Prostate gland (tissue), 2 donors: ENCODE data around the gene PPP1R3D. TPM values are rescaled to one million over a fixed set of nuclear protein-coding genes. Genes with fewer than 3 reads are reported as not detected.
A peak's percentile ranks its signal among the peaks of the same experiment; 100 is the strongest.

Experiments
- DNase-seq: peaks from one replicate; pipeline ENCODE4 v3.0.0-alpha.2; 2019; ENCODE audit warnings: low spot score
- H3K27ac ChIP-seq, 2 donors: fragments of 200-600 bp; sonication (generic); 2 replicates each; pipeline ENCODE4 v1.5.1; 2017 to 2019
- H3K27me3 ChIP-seq: fragments of 200-600 bp; sonication (generic); replicated peaks from 2 replicates; pipeline ENCODE4 v1.5.1; 2019; ENCODE audit not compliant: insufficient read depth
- H3K36me3 ChIP-seq, 2 donors: fragments of 200-600 bp; sonication (generic); 1 replicate in 1 of 2; 2 replicates in 1 of 2; pipeline versions ENCODE4 v1.5.1 to v1.8.1; 2017 to 2019
- H3K4me1 ChIP-seq: fragments of 200-600 bp; sonication (generic); replicated peaks from 2 replicates; pipeline ENCODE4 v1.5.1; 2019
- H3K4me3 ChIP-seq, 2 donors: fragments of 200-600 bp; sonication (generic); 2 replicates each; pipeline ENCODE4 v1.5.1; 2017 to 2019
- H3K9me3 ChIP-seq: fragments of 200-600 bp; sonication (generic); 2 replicates; pipeline ENCODE4 v1.5.1; 2017
- POLR2A ChIP-seq: fragments of 450-650 bp; IDR thresholded peaks from one replicate; pipeline ENCODE4 v1.6.1; 2016; ENCODE audit warnings: antibody characterized with exemption, mild to moderate bottlenecking
- POLR2AphosphoS5 ChIP-seq: sonication (generic); formaldehyde crosslinking; IDR thresholded peaks from one replicate; pipeline ENCODE4 v1.6.1; 2017; ENCODE audit warnings: antibody characterized with exemption
- WGBS: methylation state at CpG from one replicate; pipeline ENCODE4 v1.1.5; 2018; 5-methylcytosine and 5-hydroxymethylcytosine counted together
- intact Hi-C: fragments of 100-400 bp; cut with DNase I; formaldehyde crosslinking; loops from one replicate; pipeline ENCODE4 v1.14.2; 2022
- total RNA-seq, 2 donors: library from RNA; depleted of rRNA; stranded (reverse); fragments of >200 nt; gene quantifications; one replicate each; pipeline ENCODE4 v1.1.0, GENCODE V29; 2016
- TF ChIP-seq, protein P1 (sequence below), 4 experiments: fragments of 200-600 bp in 2 of 4; fragments of 450-650 bp in 2 of 4; sonication (generic) in 2 of 4; IDR thresholded peaks; 1 replicate in 3 of 4; 2 replicates in 1 of 4; pipeline ENCODE4 v1.5.1; 2016 to 2019; ENCODE audit warnings: antibody characterized with exemption in 4 of 4, mild to moderate bottlenecking in 2 of 4, moderate library complexity in 2 of 4

PPP1R3D gene
- total RNA-seq, 2 donors from 2014 or later = 16.0 to 16.6 TPM

DNA sequence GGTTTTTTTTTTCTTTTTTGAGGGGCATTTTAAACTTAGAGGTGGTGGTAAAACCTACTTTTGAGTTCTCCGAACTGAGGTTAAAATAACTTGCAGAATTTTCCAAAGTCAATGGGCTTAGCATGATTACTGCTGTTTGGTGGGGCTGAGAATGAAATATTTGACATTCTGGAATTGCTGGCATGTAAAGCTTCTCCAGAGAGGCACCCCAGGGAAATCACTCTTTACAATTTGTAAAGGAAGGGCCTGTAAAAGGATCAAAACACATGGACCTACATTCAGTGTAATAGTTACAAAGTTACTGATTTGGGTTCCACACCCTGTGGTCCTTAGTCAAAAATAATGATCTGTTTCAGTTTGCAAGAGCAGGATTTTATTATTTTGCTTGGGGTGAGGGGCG is 5.6 kb upstream of the PPP1R3D start:
- Histone ChIP-seq H3K4me3 (no peak overlapping the region), H3K36me3 (peaks cover 0 to 6% of the 10 kb centered on the region in 2 donors), H3K27ac (no peak overlapping the region), H3K4me1 (peaks cover 20% of the 10 kb centered on the region), H3K9me3 (no peaks in the 10 kb centered on the region), H3K27me3 (no peaks in the 10 kb centered on the region)
- intact Hi-C loops = loop anchor here (10.0 kb wide), 1 partner anchor 109 kb away; no protein-coding TSS in a partner anchor
- no peak for DNase-seq
- TF ChIP-seq, protein P1, sequence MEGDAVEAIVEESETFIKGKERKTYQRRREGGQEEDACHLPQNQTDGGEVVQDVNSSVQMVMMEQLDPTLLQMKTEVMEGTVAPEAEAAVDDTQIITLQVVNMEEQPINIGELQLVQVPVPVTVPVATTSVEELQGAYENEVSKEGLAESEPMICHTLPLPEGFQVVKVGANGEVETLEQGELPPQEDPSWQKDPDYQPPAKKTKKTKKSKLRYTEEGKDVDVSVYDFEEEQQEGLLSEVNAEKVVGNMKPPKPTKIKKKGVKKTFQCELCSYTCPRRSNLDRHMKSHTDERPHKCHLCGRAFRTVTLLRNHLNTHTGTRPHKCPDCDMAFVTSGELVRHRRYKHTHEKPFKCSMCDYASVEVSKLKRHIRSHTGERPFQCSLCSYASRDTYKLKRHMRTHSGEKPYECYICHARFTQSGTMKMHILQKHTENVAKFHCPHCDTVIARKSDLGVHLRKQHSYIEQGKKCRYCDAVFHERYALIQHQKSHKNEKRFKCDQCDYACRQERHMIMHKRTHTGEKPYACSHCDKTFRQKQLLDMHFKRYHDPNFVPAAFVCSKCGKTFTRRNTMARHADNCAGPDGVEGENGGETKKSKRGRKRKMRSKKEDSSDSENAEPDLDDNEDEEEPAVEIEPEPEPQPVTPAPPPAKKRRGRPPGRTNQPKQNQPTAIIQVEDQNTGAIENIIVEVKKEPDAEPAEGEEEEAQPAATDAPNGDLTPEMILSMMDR (IDR thresholded peaks at IDR 0.05) = no peak
- TF ChIP-seq POLR2AphosphoS5 = no peak
- no peak for TF ChIP-seq POLR2A
- WGBS = 78% methylated on average over 2 of the region's 2 CpGs

DNA sequence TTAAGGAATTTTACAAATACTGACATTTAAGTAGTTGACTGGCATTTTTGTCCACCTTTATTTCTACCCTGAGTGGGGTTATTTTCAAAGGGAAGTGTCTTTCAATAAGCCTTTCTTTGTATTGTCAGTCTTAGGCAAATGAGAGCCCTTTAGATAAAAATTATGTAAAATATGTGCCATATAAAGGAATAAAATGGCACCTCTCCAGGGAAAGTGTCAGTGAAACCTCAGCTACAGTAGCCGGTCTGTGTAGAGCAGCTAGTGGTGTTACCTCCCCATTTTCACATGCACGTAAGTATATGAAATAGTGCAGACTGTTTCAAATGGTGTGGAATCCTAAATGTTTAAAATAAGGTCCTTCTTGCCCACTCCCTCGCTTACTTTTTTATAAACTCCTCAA is 5.1 kb upstream of the PPP1R3D start:
- no peak overlapping the region for H3K27ac ChIP-seq
- intact Hi-C loops = loop anchor here (10.0 kb wide), 1 partner anchor 110 kb away; no protein-coding TSS in a partner anchor
- H3K9me3 ChIP-seq = no peaks in the 10 kb centered on the region
- peaks cover 20% of the 10 kb centered on the region for H3K4me1 ChIP-seq
- no peak overlapping the region for H3K4me3 ChIP-seq
- peaks cover 0 to 6% of the 10 kb centered on the region in 2 donors for H3K36me3 ChIP-seq
- DNase-seq = no peak
- WGBS = 61% methylated on average over 3 of the region's 3 CpGs
- H3K27me3 ChIP-seq = no peaks in the 10 kb centered on the region
- TF ChIP-seq POLR2A = no peak
- TF ChIP-seq, protein P1 (IDR thresholded peaks at IDR 0.05) = no peak
- no peak for TF ChIP-seq POLR2AphosphoS5

DNA sequence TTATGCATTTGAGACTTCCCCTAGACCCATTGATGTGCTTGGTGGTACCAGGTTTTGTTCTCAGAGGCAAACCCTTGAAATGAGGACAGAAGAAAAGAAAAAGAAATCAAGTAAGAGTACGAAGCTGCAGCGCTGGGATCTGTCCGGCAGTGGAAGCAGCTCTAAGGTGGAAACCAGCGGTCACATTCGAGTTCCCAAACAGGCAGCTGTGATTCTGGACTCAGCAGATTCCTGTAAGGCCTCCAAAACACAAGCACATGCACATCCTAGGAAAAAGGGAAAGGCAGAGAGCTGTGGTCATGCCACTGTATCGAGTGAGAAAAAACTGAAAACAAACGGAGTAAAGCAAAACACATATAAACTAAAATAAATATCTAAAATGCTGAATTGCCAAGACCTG is 4.6 kb upstream of the PPP1R3D start:
- intact Hi-C loops = loop anchor here (10.0 kb wide), 1 partner anchor 110 kb away; no protein-coding TSS in a partner anchor
- H3K27me3 ChIP-seq = no peaks in the 10 kb centered on the region
- peaks cover 20% of the 10 kb centered on the region for H3K4me1 ChIP-seq
- DNase-seq = no peak
- H3K36me3 ChIP-seq = peaks cover 0 to 6% of the 10 kb centered on the region in 2 donors
- WGBS = 85% methylated on average over 7 of the region's 7 CpGs
- no peak overlapping the region for H3K4me3 ChIP-seq
- no peak overlapping the region for H3K27ac ChIP-seq
- no peaks in the 10 kb centered on the region for H3K9me3 ChIP-seq
- TF ChIP-seq POLR2A = no peak
- no peak for TF ChIP-seq POLR2AphosphoS5
- TF ChIP-seq, protein P1 (IDR thresholded peaks at IDR 0.05) = no peak

DNA sequence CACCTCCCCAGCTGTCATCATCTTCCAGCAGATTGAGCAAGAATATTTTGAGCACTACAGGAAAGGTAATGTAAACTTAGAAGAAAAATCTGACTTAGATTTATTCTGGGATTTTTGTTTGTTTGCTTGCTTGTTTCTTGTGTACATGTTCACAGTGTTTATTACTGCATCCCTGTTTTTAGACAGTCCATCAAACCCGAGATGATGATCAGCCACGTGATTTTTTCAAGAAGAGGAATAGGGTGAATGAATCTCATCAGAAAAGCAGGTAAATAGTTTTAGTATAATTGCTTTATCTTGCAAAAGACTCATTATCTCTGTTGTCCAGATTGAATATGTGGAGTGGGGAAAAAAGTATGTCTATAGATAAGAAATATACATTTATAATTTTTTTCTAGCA is 2.1 kb upstream of the PPP1R3D start:
- H3K27me3 ChIP-seq = no peaks in the 10 kb centered on the region
- no peak for DNase-seq
- no peaks in the 10 kb centered on the region for H3K9me3 ChIP-seq
- peaks cover 31% of the 10 kb centered on the region for H3K4me1 ChIP-seq
- H3K4me3 ChIP-seq = no peak overlapping the region
- WGBS = 74% methylated on average over 2 of the region's 2 CpGs
- H3K27ac ChIP-seq = peak overlapping the region; percentile 92 to 96
- TF ChIP-seq POLR2A (no peak), POLR2AphosphoS5 (no peak)
- TF ChIP-seq, protein P1 (IDR thresholded peaks at IDR 0.05) = no peak
- intact Hi-C loops = loop anchor here (10.0 kb wide), 1 partner anchor 113 kb away; no protein-coding TSS in a partner anchor
- peaks cover 0 to 6% of the 10 kb centered on the region in 2 donors for H3K36me3 ChIP-seq

DNA sequence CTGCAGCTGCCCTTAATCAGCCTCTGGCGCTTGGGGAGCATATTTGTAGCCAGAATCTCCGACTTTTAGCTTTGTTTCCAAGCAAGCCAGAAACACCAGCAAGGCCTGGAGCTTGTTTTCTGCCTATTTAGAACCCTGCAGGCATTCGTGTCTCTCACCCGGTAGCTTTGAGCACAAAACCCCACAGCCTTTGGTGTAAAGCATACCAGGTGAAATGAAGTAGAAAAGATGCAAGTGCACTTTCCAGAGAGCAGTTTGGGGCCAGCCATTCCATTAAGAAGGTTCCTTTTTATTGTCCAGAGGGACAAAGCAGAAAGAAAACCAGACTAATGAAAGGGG is 820 bp upstream of the PPP1R3D start:
- intact Hi-C loops = loop anchor here (10.0 kb wide), 1 partner anchor 114 kb away; no protein-coding TSS in a partner anchor

More for the DNA sequence above, 820 bp upstream of the PPP1R3D start:
- H3K27ac ChIP-seq = peak overlapping the region; percentile 92 to 96
- peak overlapping the region; percentile 60 to 78 for H3K4me3 ChIP-seq
- peaks cover 25% of the 10 kb centered on the region for H3K4me1 ChIP-seq
- H3K36me3 ChIP-seq = peaks cover 0 to 6% of the 10 kb centered on the region in 2 donors
- WGBS = 0% methylated on average over 4 of the region's 4 CpGs
- no peaks in the 10 kb centered on the region for H3K9me3 ChIP-seq
- TF ChIP-seq POLR2A (no peak), POLR2AphosphoS5 (no peak)
- TF ChIP-seq, protein P1 (IDR thresholded peaks at IDR 0.05) = no peak
- no peaks in the 10 kb centered on the region for H3K27me3 ChIP-seq
- DNase-seq = no peak
